Measurements from ENCODE around the gene POU2F3.

The POU2F3 gene

DNA sequence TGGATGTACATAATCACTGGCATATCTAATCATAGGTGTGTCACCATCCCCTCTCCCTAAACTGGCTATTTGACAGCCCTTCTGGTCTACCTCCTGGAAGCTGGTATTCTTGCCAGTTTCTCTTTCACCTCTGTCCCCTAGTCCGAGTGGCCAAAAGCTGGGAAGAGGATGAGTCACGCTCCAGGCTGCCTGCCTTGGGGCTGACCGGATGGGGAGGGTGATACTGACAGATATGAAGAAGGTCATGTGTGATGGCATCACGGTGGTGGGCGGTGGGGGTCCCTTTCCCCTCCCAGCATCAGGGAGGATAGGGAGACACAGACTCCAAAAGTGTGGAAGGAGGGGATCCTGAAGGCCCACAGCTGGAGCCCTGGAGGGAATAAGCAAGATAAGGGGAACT lies 24.3 kb upstream of the POU2F3 start:
- Histone ChIP-seq H3F3A (ENCODE audit: insufficient read depth, low read length) (no peaks in the 10 kb centered on the region), H3K4me3 (ENCODE audit: low read length) (no peak overlapping the region), H3K27me3 (replicated peaks; ENCODE audit: insufficient read depth, low read length) (no peaks in the 10 kb centered on the region), H3K36me3 (replicated peaks; ENCODE audit: insufficient read depth, low read length) (no peaks in the 10 kb centered on the region), H4K20me1 (ENCODE audit: insufficient read depth, low read length) (no peaks in the 10 kb centered on the region), H3K4me1 (ENCODE audit: low read length) (no peaks in the 10 kb centered on the region), H3K4me2 (ENCODE audit: low read depth, low read length) (no peak overlapping the region), H3K9ac (ENCODE audit: low read length) (no peak overlapping the region), H2AFZ (ENCODE audit: low read length) (no peak overlapping the region), H3K9me3 (replicated peaks; ENCODE audit: insufficient read depth, low read length) (no peaks in the 10 kb centered on the region), H3K9me2 (replicated peaks; ENCODE audit: insufficient read depth, low read length) (no peaks in the 10 kb centered on the region), H3K27ac (ENCODE audit: low read length) (no peak overlapping the region), H3K79me2 (ENCODE audit: low read length) (peaks cover 9% of the 10 kb centered on the region; the same call in 1 of the 2 replicates)
- DNase-seq = no peak
- TF ChIP-seq, protein P1, sequence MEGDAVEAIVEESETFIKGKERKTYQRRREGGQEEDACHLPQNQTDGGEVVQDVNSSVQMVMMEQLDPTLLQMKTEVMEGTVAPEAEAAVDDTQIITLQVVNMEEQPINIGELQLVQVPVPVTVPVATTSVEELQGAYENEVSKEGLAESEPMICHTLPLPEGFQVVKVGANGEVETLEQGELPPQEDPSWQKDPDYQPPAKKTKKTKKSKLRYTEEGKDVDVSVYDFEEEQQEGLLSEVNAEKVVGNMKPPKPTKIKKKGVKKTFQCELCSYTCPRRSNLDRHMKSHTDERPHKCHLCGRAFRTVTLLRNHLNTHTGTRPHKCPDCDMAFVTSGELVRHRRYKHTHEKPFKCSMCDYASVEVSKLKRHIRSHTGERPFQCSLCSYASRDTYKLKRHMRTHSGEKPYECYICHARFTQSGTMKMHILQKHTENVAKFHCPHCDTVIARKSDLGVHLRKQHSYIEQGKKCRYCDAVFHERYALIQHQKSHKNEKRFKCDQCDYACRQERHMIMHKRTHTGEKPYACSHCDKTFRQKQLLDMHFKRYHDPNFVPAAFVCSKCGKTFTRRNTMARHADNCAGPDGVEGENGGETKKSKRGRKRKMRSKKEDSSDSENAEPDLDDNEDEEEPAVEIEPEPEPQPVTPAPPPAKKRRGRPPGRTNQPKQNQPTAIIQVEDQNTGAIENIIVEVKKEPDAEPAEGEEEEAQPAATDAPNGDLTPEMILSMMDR (IDR thresholded peaks at IDR 0.05; ENCODE audit: low read length) = no peak

DNA sequence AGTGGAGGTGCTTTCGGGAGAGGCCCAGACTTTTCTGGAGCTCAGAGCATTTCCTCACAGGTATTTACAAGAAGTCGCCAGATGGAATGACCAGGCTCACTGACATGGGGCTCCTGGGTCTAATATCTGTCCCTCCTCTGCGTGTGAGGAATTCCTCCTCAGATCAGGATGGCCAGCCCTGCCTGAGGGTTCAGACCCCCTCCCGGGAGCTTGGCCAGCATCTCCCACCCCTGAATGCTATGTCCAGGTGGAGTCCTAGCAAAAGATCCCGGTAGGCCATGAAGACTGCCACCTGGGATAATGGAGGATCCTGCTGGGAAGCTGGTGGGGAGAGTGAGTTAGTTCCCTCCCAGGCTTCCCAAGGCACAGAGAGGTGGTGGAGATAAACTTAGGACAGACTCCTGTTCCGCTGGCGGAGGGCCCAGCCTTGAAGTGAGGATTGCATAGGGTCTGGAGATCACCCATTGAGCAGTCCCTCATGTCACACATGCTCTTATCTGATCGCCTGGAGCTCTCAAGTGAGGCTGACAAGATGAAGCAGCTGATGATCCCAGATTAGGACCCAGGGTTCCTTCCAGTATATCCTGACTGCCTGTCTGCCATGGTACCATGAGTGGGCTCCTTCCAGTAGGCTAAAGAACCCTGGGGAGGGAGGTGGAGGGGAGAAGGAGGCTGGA lies 23.4 kb upstream of the POU2F3 start:
- Histone ChIP-seq H3F3A (ENCODE audit: insufficient read depth, low read length) (no peaks in the 10 kb centered on the region), H3K9me2 (replicated peaks; ENCODE audit: insufficient read depth, low read length) (no peaks in the 10 kb centered on the region), H3K36me3 (replicated peaks; ENCODE audit: insufficient read depth, low read length) (no peaks in the 10 kb centered on the region), H3K79me2 (ENCODE audit: low read length) (peaks cover 6% of the 10 kb centered on the region; the same call in 1 of the 2 replicates), H3K4me2 (ENCODE audit: low read depth, low read length) (no peak overlapping the region), H3K27ac (ENCODE audit: low read length) (no peak overlapping the region), H3K4me1 (ENCODE audit: low read length) (peaks cover 7% of the 10 kb centered on the region), H3K9ac (ENCODE audit: low read length) (no peak overlapping the region), H4K20me1 (ENCODE audit: insufficient read depth, low read length) (no peaks in the 10 kb centered on the region), H3K27me3 (replicated peaks; ENCODE audit: insufficient read depth, low read length) (no peaks in the 10 kb centered on the region), H3K4me3 (ENCODE audit: low read length) (no peak overlapping the region), H2AFZ (ENCODE audit: low read length) (no peak overlapping the region), H3K9me3 (replicated peaks; ENCODE audit: insufficient read depth, low read length) (no peaks in the 10 kb centered on the region)
- DNase-seq = no peak
- TF ChIP-seq, protein P1 (IDR thresholded peaks at IDR 0.05; ENCODE audit: low read length) = no peak
- no peak for TF ChIP-seq EZH2 (optimal IDR thresholded peaks at IDR 0.05; ENCODE audit: low read depth, low read length)
- TF ChIP-seq EZH2phosphoT487 (IDR thresholded peaks at IDR 0.05; ENCODE audit: low read length) = no peak

DNA sequence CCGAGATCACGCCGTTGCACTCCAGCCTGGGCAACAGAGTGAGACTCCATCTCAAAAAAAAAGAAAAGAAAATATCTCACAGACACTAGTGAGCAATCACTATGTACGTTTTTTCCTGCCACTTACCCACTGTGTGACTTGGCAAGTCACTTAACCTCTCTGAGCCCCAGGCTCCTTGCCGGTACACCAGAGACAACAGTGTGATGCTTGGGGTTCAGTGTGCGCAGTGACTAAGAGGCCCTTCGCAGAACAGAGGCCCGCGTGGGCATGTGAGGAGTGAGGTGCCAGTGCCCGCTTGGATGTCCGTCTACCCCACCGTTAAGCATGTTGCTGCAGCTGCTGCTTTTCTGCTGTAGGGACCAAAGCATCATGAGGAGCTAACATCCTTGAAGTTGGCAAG lies 22.4 kb upstream of the POU2F3 start:
- H3K4me3 ChIP-seq (ENCODE audit: low read length) = no peak overlapping the region
- no peak for DNase-seq
- no peaks in the 10 kb centered on the region for H3K79me2 ChIP-seq (ENCODE audit: low read length)
- no peaks in the 10 kb centered on the region for H3K9me3 ChIP-seq (replicated peaks; ENCODE audit: insufficient read depth, low read length)
- peaks cover 10% of the 10 kb centered on the region for H3K4me1 ChIP-seq (ENCODE audit: low read length)
- TF ChIP-seq EZH2 (optimal IDR thresholded peaks at IDR 0.05; ENCODE audit: low read depth, low read length) = no peak
- TF ChIP-seq, protein P1 (IDR thresholded peaks at IDR 0.05; ENCODE audit: low read length) = no peak
- no peak for TF ChIP-seq EZH2phosphoT487 (IDR thresholded peaks at IDR 0.05; ENCODE audit: low read length)
- no peaks in the 10 kb centered on the region for H4K20me1 ChIP-seq (ENCODE audit: insufficient read depth, low read length)
- no peaks in the 10 kb centered on the region for H3K9me2 ChIP-seq (replicated peaks; ENCODE audit: insufficient read depth, low read length)
- no peak overlapping the region for H3K27ac ChIP-seq (ENCODE audit: low read length)
- H3F3A ChIP-seq (ENCODE audit: insufficient read depth, low read length) = no peaks in the 10 kb centered on the region
- no peak overlapping the region for H2AFZ ChIP-seq (ENCODE audit: low read length)
- no peak overlapping the region for H3K9ac ChIP-seq (ENCODE audit: low read length)
- no peaks in the 10 kb centered on the region for H3K27me3 ChIP-seq (replicated peaks; ENCODE audit: insufficient read depth, low read length)
- no peaks in the 10 kb centered on the region for H3K36me3 ChIP-seq (replicated peaks; ENCODE audit: insufficient read depth, low read length)
- no peak overlapping the region for H3K4me2 ChIP-seq (ENCODE audit: low read depth, low read length)
